LNCaP clone FGC (cell line): Measurements from ENCODE around the gene CCNQ.

Experiments
- DNase-seq: peaks from one replicate; pipeline ENCODE4 v3.0.0-alpha.2; 2011; ENCODE audit warnings: low read depth
- H3K4me3 ChIP-seq: 2 replicates; pipeline ENCODE4 v1.5.1; 2011; ENCODE audit warnings: mild to moderate bottlenecking, low read depth, low read length, control low read depth
- CTCF ChIP-seq: IDR thresholded peaks from 2 replicates; pipeline ENCODE4 v1.5.1; 2012; ENCODE audit warnings: mild to moderate bottlenecking; ENCODE audit not compliant: control insufficient read depth, insufficient read depth; ENCODE audit errors: extremely low read depth

The CCNQ gene

GRCh38 chrX:153635788-153636668 lies 37.1 kb upstream of the CCNQ start:
- no peak for TF ChIP-seq CTCF
- no peak overlapping the region for H3K4me3 ChIP-seq
- no peak for DNase-seq

- no peak overlapping the region for H3K4me3 ChIP-seq
- no peak for DNase-seq
- TF ChIP-seq CTCF, result no peak
Measured at GRCh38 chrX:153635388-153635787, 36.4 kb upstream of the CCNQ start.

GRCh38 chrX:153634832-153635231 lies 35.9 kb upstream of the CCNQ start:
- H3K4me3 ChIP-seq, result no peak overlapping the region
- TF ChIP-seq CTCF, result no peak
- no peak for DNase-seq

GRCh38 chrX:153634236-153634635 lies 35.3 kb upstream of the CCNQ start:
- no peak overlapping the region for H3K4me3 ChIP-seq
- no peak for TF ChIP-seq CTCF

GRCh38 chrX:153633607-153634180 lies 34.8 kb upstream of the CCNQ start:
- DNase-seq, result no peak
- TF ChIP-seq CTCF, result no peak
- no peak overlapping the region for H3K4me3 ChIP-seq

More at GRCh38 chrX:153634236-153634635, 35.3 kb upstream of the CCNQ start:
- no peak for DNase-seq

GRCh38 chrX:153633048-153633447 lies 34.1 kb upstream of the CCNQ start:
- no peak overlapping the region for H3K4me3 ChIP-seq
- no peak for DNase-seq
- TF ChIP-seq CTCF, result no peak

GRCh38 chrX:153632595-153632946 lies 33.6 kb upstream of the CCNQ start:
- no peak overlapping the region for H3K4me3 ChIP-seq
- no peak for TF ChIP-seq CTCF
- DNase-seq, result no peak
